SHP77 treated with DMSO at 0.1 percent for 48 hours (cell line): ENCODE results near the gene DEGS2.
"Not testable (repeated sequence)": the region's sequence is repeated elsewhere in the genome, so short reads cannot be mapped to it uniquely, and the experiment has no call there.

Source experiments
- DNase-seq: peaks from one replicate; lab custom pipeline; 2025; lab: John Stamatoyannopoulos, UW

DEGS2 gene

GRCh38 chr14:100159094-100159864 lies at the start of gene DEGS2:
Gene DEGS2, minus strand, starts transcription at chr14:100159645. Its CDS starts 58 bp downstream, at chr14:100159587.
- DNase-seq: no peak

- not testable (repeated sequence) for DNase-seq
Measured at GRCh38 chr14:100208136-100208535, 48.7 kb upstream of the DEGS2 start.

DNA sequence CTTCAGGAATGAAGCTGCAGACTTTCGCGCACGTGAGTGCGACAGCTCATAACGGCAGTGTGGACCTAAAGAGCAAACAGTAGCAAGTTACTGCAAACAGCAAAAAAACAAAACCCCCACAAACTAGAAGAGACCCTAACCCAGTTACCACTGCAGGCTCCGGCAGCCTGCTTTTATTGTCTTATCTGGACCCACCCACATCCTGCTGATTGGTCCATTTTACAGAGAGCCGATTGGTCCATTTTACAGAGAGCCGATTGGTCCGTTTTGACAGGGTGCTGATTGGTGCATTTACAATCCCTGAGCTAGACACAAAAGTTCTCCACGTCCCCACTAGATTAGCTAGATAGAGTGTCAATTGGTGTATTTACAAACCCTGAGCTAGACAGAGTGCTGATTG lies 48.1 kb upstream of the DEGS2 start:
- DNase-seq: not testable (repeated sequence)

- not testable (repeated sequence) for DNase-seq
Measured at GRCh38 chr14:100204835-100205167, 45.4 kb upstream of the DEGS2 start.

GRCh38 chr14:100203962-100204834 lies 44.8 kb upstream of the DEGS2 start:
- DNase-seq: no peak

DNA sequence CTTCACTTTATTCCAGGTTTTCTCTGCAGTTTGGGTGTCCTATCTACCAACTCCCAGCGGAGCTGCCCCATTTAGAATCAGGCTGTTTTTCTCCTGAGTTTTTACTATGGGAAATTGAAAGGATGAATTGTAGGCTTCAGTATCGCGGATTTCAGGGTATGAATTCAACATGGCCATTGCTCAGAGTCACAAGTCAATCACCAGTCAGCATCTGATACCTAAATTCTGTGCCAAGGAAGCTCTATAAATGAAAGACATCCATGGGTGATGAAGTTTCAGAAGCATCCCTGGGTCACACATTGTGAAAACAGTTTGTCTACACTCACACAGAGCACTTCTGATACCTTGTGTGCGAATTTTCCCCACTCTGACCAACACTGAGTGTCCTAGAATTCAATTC lies 43.7 kb upstream of the DEGS2 start:
- DNase-seq: no peak

DNA sequence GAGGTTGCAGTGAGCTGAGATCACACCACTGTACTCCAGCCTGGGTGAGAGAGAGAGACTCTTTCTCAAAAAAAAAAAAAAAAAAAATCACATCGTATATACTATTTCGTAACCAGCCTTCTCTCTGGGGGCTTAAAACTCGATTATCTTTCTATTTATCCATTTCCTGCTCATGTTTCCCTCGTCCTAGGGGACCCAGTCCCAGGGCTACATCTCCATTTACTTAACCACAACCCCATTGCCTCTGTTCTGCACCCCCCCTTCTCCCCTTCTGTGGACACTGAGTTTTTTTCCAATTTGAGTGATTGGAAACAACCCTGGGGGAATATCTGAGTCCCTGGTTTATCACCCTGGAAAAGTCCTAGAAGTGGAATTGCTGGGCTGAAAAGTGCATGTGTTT lies 43.3 kb upstream of the DEGS2 start:
- DNase-seq: no peak

DNA sequence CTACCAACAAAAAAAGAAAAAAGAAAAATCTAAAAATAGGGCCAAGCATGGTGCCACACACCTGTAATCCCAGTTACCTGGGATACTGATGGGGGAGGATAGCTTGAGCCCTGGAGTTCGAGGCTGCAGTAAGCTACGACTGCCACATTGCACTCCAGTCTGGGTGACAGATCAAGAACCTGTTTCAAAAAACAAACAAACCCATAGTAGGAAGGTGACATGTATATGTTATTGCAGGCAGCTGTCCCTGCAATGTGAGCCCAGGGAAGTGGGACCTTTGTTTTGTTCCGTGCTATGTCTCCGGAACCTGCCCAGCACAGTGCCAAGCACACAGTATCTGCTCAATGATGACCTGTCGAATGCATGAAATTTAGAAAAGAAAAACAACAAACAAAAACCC lies 42.3 kb upstream of the DEGS2 start:
- DNase-seq: no peak

GRCh38 chr14:100200311-100200710 lies 40.9 kb upstream of the DEGS2 start:
- no peak for DNase-seq

DNA sequence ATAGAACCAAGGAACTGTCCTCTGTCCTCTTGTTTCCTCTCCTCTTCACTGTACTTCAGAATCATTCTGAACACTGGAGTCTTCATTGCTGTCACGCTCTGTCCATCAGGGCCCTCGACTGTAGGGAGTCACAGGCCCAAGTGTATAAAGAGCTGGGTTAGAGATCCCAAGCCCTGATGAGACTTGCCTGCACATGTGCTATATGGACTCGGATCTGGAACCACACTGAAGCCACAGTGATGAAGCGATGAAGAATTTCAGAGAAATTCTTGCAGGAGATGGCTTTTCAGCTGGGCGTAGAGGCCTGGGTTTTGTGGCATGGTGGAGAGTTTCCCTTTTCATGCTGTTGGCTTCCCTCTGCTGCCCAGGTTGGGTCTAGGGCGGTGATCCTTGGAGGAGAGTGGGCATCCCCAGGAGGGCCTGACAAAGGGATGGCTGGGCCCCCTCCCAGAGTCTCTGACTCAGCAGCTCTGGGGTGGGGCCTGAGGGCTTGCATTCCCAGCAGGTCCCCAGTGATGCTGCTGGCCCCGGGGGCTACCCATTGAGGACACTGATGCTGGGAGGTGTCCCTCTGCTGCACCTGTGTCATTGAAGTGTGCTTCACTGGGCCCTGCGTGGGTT lies 39.9 kb upstream of the DEGS2 start:
- no peak for DNase-seq

DNA sequence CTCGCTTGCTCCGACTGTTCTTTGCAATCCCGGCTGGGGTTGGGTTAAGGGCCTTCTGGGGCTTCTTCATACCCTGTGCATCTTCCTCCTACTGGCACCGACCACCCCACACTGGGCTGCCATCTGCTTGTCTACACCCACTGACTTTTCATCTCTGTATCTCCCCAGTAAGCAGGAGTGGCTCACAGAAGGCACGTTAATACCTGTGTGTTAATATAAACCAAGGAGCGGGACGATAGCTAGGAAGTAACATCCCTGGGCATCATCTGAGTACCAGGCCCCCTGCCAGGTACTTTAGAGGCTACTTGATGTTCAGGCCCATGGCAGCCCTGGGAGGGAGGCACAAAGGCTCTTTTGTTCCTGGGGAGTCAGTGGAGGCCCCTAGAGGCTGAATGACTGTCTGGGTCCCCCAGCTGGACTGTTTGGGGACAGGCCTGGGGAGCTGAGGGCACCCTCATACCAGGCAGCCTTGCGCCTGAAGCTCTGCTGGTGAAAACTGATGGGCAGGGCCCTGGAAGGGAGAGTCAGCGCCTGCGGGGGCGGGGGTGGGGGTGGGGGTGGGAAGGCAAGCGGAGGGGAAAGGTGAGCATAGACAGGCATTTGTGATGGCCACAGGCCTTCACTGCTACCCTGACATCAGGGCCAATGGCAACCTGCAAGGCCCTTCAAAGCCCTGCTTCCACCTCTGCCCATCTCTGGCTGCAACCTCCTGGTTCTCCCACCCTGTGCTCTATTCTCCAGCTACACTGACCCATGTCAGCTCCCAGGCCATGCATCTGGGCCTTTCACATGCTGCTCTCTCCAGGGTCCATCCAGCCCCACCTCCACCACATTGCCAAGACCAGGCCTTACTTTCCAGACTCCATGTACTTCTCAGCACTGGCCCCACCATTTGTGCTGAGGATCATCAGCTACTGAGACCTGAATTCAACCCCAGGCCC lies 34.2 kb upstream of the DEGS2 start:
- DNase-seq: no peak

DNA sequence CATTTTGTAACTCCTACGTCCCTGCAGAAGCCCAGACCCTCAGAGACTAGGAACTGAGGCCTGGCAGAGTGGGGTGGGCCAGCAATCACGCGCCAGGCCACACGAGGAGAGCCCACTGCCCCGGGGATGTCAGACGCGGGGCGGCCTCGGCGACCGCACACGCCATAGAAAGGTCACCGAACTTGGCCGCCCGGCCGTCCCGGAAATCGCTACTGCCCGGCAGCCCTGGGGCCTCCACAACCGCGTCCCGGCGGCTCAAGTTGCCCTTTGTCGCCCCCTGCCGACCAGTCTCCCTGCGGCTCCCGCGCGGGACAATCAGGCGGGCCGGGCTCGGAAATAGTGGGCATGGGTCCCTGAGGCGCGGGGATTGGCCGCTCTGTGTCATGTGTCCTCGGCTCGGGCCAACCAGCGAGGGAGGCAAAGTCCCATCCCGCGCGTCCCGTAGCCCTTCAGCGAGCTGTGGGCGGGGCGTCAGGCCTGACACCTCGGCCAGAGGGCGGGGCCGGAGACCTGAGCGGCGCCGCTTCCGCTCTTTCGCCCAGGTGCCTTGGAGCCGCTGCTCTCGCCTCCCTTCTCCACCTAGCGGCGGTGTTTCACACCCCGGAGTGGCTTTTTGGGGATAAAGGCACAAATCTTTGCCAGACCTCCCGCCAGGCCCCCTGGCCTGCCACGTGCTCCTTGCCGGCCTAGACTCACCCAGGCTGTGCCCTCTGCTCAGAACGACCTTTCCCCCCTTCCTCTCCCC lies 33.4 kb upstream of the DEGS2 start:
- DNase-seq: peak; percentile 91

GRCh38 chr14:100192250-100192671 lies 32.8 kb upstream of the DEGS2 start:
- no peak for DNase-seq

GRCh38 chr14:100191584-100192249 lies 32.3 kb upstream of the DEGS2 start:
- no peak for DNase-seq

- DNase-seq: no peak
Measured at GRCh38 chr14:100190126-100190525, 30.7 kb upstream of the DEGS2 start.

GRCh38 chr14:100188392-100189030 lies 29.1 kb upstream of the DEGS2 start:
- DNase-seq: no peak

- no peak for DNase-seq
Measured at GRCh38 chr14:100187247-100187833, 27.9 kb upstream of the DEGS2 start.

DNA sequence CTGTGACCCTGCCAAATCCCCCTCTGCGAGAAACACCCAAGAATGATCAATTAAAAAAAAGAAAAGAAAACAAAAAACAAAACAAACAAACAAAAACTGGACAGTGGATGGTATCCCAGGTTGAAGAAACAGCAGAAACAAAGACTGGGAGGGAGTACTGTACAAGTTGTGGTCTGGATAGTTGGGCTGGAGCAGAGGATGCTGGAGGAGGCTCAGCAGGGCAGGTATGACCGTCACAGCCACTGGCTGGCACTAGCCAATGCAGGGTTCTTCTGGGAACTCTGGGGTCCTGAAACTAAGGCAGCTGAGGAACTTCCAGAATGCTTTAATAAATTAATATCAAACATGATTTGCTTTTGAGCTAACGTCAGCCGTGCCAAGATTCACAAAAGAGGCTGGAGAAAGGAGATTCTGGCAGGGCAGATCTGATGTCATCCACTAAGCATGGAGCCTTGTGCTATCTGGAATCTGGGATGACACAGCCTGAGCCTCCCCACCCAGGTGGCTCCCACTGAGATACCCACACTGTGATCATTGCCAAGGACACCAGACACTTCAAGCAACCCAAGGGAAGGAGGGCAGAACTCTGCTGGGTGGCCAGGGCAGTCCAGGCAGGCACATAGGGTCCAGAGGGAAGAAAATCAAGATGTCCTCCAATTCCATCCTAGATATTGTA lies 22.6 kb upstream of the DEGS2 start:
- DNase-seq: not testable (repeated sequence)

DNA sequence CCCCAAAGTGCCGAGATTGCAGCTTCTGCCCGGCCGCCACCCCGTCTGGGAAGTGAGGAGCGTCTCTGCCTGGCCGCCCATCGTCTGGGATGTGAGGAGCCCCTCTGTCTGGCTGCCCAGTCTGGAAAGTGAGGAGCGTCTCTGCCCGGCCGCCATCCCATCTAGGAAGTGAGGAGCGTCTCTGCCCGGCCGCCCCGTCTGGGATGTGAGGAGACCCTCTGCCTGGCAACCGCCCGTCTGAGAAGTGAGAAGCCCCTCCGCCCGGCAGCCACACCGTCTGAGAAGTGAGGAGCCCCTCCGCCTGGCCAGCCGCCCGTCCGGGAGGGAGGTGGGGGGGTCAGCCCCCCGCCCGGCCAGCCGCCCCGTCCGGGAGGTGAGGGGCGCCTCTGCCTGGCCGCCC lies 21.2 kb upstream of the DEGS2 start:
- not testable (repeated sequence) for DNase-seq
